Activated naive CD8-positive, alpha-beta T cell treated with anti-CD3 and anti-CD28 coated beads for 36 hours (primary cell): ENCODE data around the gene SLIT2. TPM values are rescaled to one million over a fixed set of nuclear protein-coding genes. Genes with fewer than 3 reads are reported as not detected.

ENCODE experiments used
- DNase-seq: peaks from one replicate; pipeline ENCODE4 v3.0.0; 2021
- H3K27ac Mint-ChIP-seq: one replicate; pipeline ENCODE4 v1.8.0; 2022; ENCODE audit warnings: mild to moderate bottlenecking, moderate library complexity, mixed read lengths
- H3K27me3 Mint-ChIP-seq: one replicate; pipeline ENCODE4 v1.8.0; 2022; ENCODE audit warnings: mild to moderate bottlenecking, mixed read lengths
- H3K36me3 Mint-ChIP-seq: one replicate; pipeline ENCODE4 v1.8.0; 2021; ENCODE audit warnings: mild to moderate bottlenecking, mixed read lengths
- H3K4me1 Mint-ChIP-seq: one replicate; pipeline ENCODE4 v1.8.0; 2021; ENCODE audit warnings: mixed read lengths
- H3K4me3 Mint-ChIP-seq: one replicate; pipeline ENCODE4 v1.8.0; 2022; ENCODE audit warnings: mild to moderate bottlenecking, moderate library complexity, mixed read lengths
- H3K9me3 Mint-ChIP-seq: one replicate; pipeline ENCODE4 v1.8.0; 2022; ENCODE audit warnings: mixed read lengths
- total RNA-seq, 2 experiments: library from RNA; stranded (reverse); gene quantifications; one replicate each; pipeline ENCODE4 v1.2.3, GENCODE V29; 2021

The SLIT2 gene, protein sequence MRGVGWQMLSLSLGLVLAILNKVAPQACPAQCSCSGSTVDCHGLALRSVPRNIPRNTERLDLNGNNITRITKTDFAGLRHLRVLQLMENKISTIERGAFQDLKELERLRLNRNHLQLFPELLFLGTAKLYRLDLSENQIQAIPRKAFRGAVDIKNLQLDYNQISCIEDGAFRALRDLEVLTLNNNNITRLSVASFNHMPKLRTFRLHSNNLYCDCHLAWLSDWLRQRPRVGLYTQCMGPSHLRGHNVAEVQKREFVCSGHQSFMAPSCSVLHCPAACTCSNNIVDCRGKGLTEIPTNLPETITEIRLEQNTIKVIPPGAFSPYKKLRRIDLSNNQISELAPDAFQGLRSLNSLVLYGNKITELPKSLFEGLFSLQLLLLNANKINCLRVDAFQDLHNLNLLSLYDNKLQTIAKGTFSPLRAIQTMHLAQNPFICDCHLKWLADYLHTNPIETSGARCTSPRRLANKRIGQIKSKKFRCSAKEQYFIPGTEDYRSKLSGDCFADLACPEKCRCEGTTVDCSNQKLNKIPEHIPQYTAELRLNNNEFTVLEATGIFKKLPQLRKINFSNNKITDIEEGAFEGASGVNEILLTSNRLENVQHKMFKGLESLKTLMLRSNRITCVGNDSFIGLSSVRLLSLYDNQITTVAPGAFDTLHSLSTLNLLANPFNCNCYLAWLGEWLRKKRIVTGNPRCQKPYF (N-terminal part only)
- not detected for total RNA-seq

DNA sequence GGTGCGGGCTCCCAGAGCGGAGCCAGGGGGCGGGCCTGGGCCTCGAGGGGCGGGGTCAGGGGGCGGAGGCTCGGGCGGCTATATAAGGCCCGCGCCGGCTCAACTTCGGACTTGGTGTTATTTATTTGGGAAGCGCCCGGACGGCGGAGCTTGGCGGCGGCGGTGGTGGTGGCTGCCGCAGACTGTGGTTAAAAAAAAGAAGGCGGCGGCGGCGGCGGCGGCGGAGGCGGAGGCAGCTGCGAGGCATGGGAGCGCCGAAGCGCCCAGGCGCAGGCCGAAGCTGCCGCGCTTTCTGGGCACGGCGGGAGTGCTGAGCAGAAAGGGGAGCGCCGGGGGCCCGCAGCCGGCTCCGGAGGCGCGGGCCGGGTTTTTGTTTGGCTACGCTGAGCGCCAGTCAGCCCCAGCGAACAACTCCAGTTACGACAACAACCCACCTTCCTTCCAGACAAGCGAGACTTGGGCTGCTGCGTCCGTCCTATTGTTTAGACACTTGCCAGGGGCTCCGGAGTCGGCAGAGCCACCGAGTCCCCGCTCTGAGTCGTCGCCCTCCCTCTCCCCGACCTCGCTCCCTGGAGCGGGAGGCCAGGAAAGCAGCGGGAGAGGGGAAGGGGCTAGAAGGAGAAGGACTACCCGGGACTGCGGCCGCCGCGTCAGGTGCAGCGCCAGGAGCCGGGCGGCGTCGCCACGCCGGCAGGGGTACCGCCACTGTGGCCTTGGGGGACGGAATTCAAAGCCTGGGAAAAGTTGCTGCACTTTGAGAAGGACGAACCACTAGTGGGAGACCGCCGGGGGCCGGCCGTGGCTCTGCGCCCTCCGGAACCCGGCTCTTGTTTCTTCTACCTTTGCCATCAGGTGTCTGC, at the start of gene SLIT2:
SLIT2 (plus strand) TSS at position 110 of the 860 bp plus-strand sequence. CDS start 1,911 bp downstream, outside the sequence.
- Mint-ChIP-seq H3K27me3 (peaks cover 61% of the 10 kb centered on the region), H3K36me3 (peaks cover 2% of the 10 kb centered on the region), H3K9me3 (no peaks in the 10 kb centered on the region), H3K4me1 (peaks cover 4% of the 10 kb centered on the region), H3K4me3 (peak within 1 kb of the TSS; percentile 65), H3K27ac (no peak within 1 kb of the TSS)
- peak; percentile 31 for DNase-seq

DNA sequence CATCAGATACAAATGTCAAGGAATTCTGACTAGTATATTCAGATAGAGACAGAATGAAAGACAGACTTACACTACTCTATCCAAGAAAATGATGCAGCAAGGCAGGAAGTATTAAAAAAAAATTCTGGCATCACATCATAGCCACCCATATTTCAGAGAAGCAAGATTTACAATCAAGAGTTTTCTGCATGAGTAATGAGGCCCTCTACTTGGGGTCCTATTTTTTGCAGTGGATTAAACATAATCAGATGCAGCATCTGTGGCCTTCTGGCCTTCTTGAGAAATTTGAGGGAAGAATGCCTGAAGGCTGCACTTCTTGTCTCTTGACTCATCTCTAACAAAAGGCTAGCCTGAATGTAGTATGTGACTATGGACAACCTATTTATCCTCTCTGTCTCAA, 48.2 kb upstream of the SLIT2 start:
- H3K27me3 Mint-ChIP-seq = no peaks in the 10 kb centered on the region
- H3K9me3 Mint-ChIP-seq = peaks cover 1% of the 10 kb centered on the region
- H3K36me3 Mint-ChIP-seq = no peaks in the 10 kb centered on the region
- DNase-seq = no peak
- no peak overlapping the region for H3K4me3 Mint-ChIP-seq
- H3K27ac Mint-ChIP-seq = no peak overlapping the region
- no peaks in the 10 kb centered on the region for H3K4me1 Mint-ChIP-seq

GRCh38 chr4:20217521-20217920, 34.2 kb upstream of the SLIT2 start:
- no peaks in the 10 kb centered on the region for H3K27me3 Mint-ChIP-seq
- H3K4me3 Mint-ChIP-seq = no peak overlapping the region
- H3K9me3 Mint-ChIP-seq = peaks cover 4% of the 10 kb centered on the region
- H3K36me3 Mint-ChIP-seq = no peaks in the 10 kb centered on the region
- no peak for DNase-seq
- H3K4me1 Mint-ChIP-seq = no peaks in the 10 kb centered on the region
- H3K27ac Mint-ChIP-seq = no peak overlapping the region

- Mint-ChIP-seq H3K27ac (no peak overlapping the region), H3K9me3 (peaks cover 4% of the 10 kb centered on the region), H3K4me3 (no peak overlapping the region), H3K27me3 (no peaks in the 10 kb centered on the region), H3K36me3 (no peaks in the 10 kb centered on the region), H3K4me1 (no peaks in the 10 kb centered on the region)
- no peak for DNase-seq
These were observed 33.8 kb upstream of the SLIT2 start for GRCh38 chr4:20217951-20218350.

GRCh38 chr4:20219521-20219920, 32.2 kb upstream of the SLIT2 start:
- DNase-seq = no peak
- Mint-ChIP-seq H3K9me3 (no peaks in the 10 kb centered on the region), H3K4me1 (no peaks in the 10 kb centered on the region), H3K27me3 (no peaks in the 10 kb centered on the region), H3K4me3 (no peak overlapping the region), H3K36me3 (no peaks in the 10 kb centered on the region), H3K27ac (no peak overlapping the region)

DNA sequence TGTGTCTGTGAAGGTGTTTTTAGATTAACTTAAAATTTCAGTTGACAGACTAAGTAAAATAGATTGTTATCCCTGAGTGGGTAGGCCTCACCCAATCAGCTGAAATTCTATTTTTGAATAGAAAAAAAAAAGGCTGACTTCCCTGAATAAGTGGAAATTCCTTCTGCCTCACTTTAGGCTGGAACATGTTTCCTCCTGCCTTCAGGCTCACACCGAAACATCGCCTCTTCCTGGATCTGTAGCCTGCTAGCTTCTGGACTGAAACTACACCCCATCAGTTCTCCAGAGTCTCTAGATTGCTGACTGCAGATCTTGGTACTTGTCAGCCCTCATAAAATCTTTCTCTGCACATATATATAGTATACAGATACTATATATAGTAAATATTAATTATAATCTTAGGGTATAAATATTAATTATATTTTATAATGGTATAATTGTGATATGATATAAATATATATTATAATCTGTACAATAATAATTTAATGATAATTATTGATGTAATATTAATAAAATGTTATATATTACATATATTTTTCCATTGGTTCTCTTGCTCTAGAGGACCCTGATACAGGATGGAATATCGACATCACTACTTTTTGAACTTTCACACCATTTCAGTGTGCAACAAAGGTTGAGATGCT, 13.7 kb upstream of the SLIT2 start:
- H3K27ac Mint-ChIP-seq = no peak overlapping the region
- H3K4me3 Mint-ChIP-seq = no peak overlapping the region
- no peaks in the 10 kb centered on the region for H3K9me3 Mint-ChIP-seq
- no peaks in the 10 kb centered on the region for H3K27me3 Mint-ChIP-seq
- DNase-seq = no peak
- no peaks in the 10 kb centered on the region for H3K4me1 Mint-ChIP-seq
- no peaks in the 10 kb centered on the region for H3K36me3 Mint-ChIP-seq

DNA sequence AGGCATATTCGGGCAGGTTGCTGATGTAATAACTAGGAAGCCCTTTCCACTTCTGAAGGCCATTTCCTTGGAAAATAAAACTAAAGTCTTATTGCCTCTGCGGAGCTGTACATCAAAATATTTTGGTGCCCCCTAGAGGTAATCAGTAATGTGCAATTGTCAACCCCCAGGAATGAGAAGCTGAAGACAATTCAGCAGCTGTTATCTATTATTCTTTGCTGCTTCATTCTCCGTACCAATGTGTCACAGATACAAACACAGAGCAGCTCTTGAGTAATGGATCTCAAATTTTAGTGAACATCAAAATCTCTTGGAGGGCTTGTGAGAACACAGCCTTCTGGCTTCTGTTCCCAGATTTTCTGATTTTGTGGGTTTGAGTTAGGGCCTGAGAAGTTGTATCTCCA, 3.5 kb upstream of the SLIT2 start:
- Mint-ChIP-seq H3K9me3 (no peaks in the 10 kb centered on the region), H3K4me3 (no peak overlapping the region), H3K27me3 (peaks cover 29% of the 10 kb centered on the region), H3K27ac (no peak overlapping the region), H3K36me3 (no peaks in the 10 kb centered on the region), H3K4me1 (peaks cover 4% of the 10 kb centered on the region)
- no peak for DNase-seq

GRCh38 chr4:20249333-20249732, 2.4 kb upstream of the SLIT2 start:
- Mint-ChIP-seq H3K4me3 (no peak overlapping the region), H3K4me1 (peaks cover 4% of the 10 kb centered on the region), H3K9me3 (no peaks in the 10 kb centered on the region), H3K27ac (no peak overlapping the region), H3K36me3 (no peaks in the 10 kb centered on the region), H3K27me3 (peaks cover 41% of the 10 kb centered on the region)
- DNase-seq = no peak

- peaks cover 4% of the 10 kb centered on the region for H3K4me1 Mint-ChIP-seq
- H3K9me3 Mint-ChIP-seq = no peaks in the 10 kb centered on the region
- H3K27ac Mint-ChIP-seq = no peak overlapping the region
- no peak overlapping the region for H3K4me3 Mint-ChIP-seq
- no peak for DNase-seq
- H3K36me3 Mint-ChIP-seq = peaks cover 2% of the 10 kb centered on the region
- H3K27me3 Mint-ChIP-seq = peaks cover 57% of the 10 kb centered on the region
These were observed 492 bp upstream of the SLIT2 start for GRCh38 chr4:20251031-20251795.

GRCh38 chr4:20252656-20253282, 1.1 kb downstream of the SLIT2 start:
- Mint-ChIP-seq H3K27ac (no peak overlapping the region), H3K4me3 (peak overlapping the region; percentile 65), H3K4me1 (peaks cover 4% of the 10 kb centered on the region), H3K27me3 (peaks cover 61% of the 10 kb centered on the region), H3K9me3 (no peaks in the 10 kb centered on the region), H3K36me3 (peaks cover 2% of the 10 kb centered on the region)
- peak; percentile 4 for DNase-seq

DNA sequence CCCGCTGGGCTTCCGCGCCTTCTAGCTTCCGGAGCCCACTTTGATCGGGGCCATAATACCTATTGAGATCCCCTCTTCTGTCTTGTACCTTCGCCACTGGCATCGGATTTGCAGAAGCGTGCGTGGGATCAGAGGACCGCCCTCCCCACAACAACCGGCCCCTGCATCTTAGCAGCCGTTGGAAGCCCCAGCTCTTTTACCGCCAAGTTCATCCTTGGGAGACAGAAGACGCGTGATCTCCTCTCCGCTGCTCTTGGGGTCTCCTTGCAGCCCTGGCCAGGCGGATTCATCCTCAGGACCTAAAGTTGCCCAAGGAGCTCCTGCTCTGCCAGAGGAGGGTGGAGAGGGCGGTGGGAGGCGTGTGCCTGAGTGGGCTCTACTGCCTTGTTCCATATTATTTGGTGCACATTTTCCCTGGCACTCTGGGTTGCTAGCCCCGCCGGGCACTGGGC, 1.6 kb downstream of the SLIT2 start:
- Mint-ChIP-seq H3K27ac (no peak overlapping the region), H3K4me3 (no peak overlapping the region), H3K4me1 (peaks cover 4% of the 10 kb centered on the region), H3K9me3 (no peaks in the 10 kb centered on the region), H3K36me3 (peaks cover 2% of the 10 kb centered on the region), H3K27me3 (peaks cover 61% of the 10 kb centered on the region)
- DNase-seq = no peak

- peaks cover 2% of the 10 kb centered on the region for H3K36me3 Mint-ChIP-seq
- no peak overlapping the region for H3K27ac Mint-ChIP-seq
- no peaks in the 10 kb centered on the region for H3K9me3 Mint-ChIP-seq
- no peak for DNase-seq
- H3K4me1 Mint-ChIP-seq = peaks cover 4% of the 10 kb centered on the region
- no peak overlapping the region for H3K4me3 Mint-ChIP-seq
- H3K27me3 Mint-ChIP-seq = peaks cover 61% of the 10 kb centered on the region
These were observed 2.2 kb downstream of the SLIT2 start for GRCh38 chr4:20253735-20254409.

- Mint-ChIP-seq H3K27ac (no peak overlapping the region), H3K4me1 (peaks cover 4% of the 10 kb centered on the region), H3K36me3 (peaks cover 2% of the 10 kb centered on the region), H3K9me3 (no peaks in the 10 kb centered on the region), H3K27me3 (peaks cover 60% of the 10 kb centered on the region), H3K4me3 (no peak overlapping the region)
- no peak for DNase-seq
These were observed 3.0 kb downstream of the SLIT2 start for GRCh38 chr4:20254511-20255250.
